Activated T-cell treated with anti-CD3 and anti-CD28 coated beads, Interleukin-2, amount 50 U/mL, for 72 hours (primary cell): ENCODE results near the gene ABCC4. TPM values are rescaled to one million over a fixed set of nuclear protein-coding genes. Genes with fewer than 3 reads are reported as not detected.

Source experiments
- ATAC-seq, 2 donors: fragments of 150-1000 bp; cut with Tn5 transposase; replicated peaks in 1 of 2; 2 replicates each; pipeline ENCODE4 v1.10.0; 2021; ENCODE audit warnings: moderate library complexity in 2 of 2, mild to moderate bottlenecking in 1 of 2
- DNase-seq, 2 donors: peaks; one replicate each; pipeline ENCODE4 v3.0.0; 2021 to 2022; ENCODE audit warnings: mixed read lengths in 1 of 2
- H3K27ac Mint-ChIP-seq: one replicate; pipeline ENCODE4 v1.8.0; 2022; ENCODE audit warnings: mild to moderate bottlenecking, moderate library complexity, mixed read lengths
- H3K27me3 Mint-ChIP-seq: one replicate; pipeline ENCODE4 v1.8.0; 2022; ENCODE audit warnings: low read depth, mixed read lengths
- H3K36me3 Mint-ChIP-seq, 2 donors: one replicate each; pipeline ENCODE4 v1.8.0; 2022; ENCODE audit warnings: mixed read lengths in 2 of 2, mild to moderate bottlenecking in 1 of 2; ENCODE audit not compliant: insufficient read depth in 2 of 2
- H3K4me1 Mint-ChIP-seq: one replicate; pipeline ENCODE4 v1.8.0; 2022; ENCODE audit warnings: low read depth, mixed read lengths
- H3K4me3 Mint-ChIP-seq, 2 donors: one replicate each; pipeline ENCODE4 v1.8.0; 2022; ENCODE audit warnings: mild to moderate bottlenecking in 2 of 2, mixed read lengths in 2 of 2, moderate library complexity in 2 of 2
- H3K9me3 Mint-ChIP-seq, 2 donors: one replicate each; pipeline ENCODE4 v1.8.0; 2022; ENCODE audit warnings: mixed read lengths in 2 of 2
- total RNA-seq, 2 donors: library from RNA; stranded (reverse); gene quantifications; one replicate each; pipeline ENCODE4 v1.2.3, GENCODE V29; 2022

ABCC4 gene
- total RNA-seq, 2 donors from 2014 or later: 8.6 to 10.0 TPM

GRCh38 chr13:95035311-95036109 is 265.7 kb downstream of the ABCC4 start:
- Mint-ChIP-seq H3K4me3 (no peak overlapping the region), H3K4me1 (peaks cover 9% of the 10 kb centered on the region), H3K36me3 (peaks cover 0 to 9% of the 10 kb centered on the region in 2 donors), H3K27me3 (no peaks in the 10 kb centered on the region), H3K27ac (no peak overlapping the region), H3K9me3 (no peaks in the 10 kb centered on the region)
- DNase-seq: no peak
- no peak for ATAC-seq

GRCh38 chr13:95033890-95034289 is 267.4 kb downstream of the ABCC4 start:
- no peak for ATAC-seq
- Mint-ChIP-seq H3K4me1 (peaks cover 9% of the 10 kb centered on the region), H3K4me3 (no peak overlapping the region), H3K27ac (no peak overlapping the region), H3K36me3 (peaks cover 0 to 7% of the 10 kb centered on the region in 2 donors), H3K9me3 (no peaks in the 10 kb centered on the region), H3K27me3 (no peaks in the 10 kb centered on the region)
- DNase-seq: no peak

DNA sequence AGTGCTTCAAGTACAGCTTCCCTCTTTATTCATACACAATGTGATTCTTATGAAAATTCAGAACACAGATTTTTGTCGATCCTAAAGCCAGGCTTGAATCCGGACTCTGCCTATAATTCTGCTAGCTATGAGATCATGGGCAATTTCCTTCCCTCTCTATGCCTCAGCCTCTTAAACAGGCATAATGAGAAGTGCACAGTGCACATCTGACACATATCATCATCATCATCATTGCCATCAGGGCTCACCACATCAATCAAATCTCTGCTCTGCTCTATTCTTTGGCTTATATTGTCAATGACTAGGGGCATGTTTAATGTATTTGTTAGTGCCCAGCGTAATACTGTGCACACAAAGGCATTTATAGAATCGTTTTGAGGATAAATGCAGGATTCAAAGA is 269.1 kb downstream of the ABCC4 start:
- ATAC-seq (no peak), DNase-seq (no peak)
- Mint-ChIP-seq H3K36me3 (peaks cover 0 to 6% of the 10 kb centered on the region in 2 donors), H3K4me3 (no peak overlapping the region), H3K27ac (no peak overlapping the region), H3K9me3 (peaks cover 0 to 2% of the 10 kb centered on the region in 2 donors), H3K27me3 (no peaks in the 10 kb centered on the region), H3K4me1 (peaks cover 9% of the 10 kb centered on the region)

- H3K27ac Mint-ChIP-seq: no peak overlapping the region
- no peak for ATAC-seq
- no peaks in the 10 kb centered on the region for H3K27me3 Mint-ChIP-seq
- H3K4me3 Mint-ChIP-seq: no peak overlapping the region
- peaks cover 9% of the 10 kb centered on the region for H3K4me1 Mint-ChIP-seq
- peaks cover 0 to 2% of the 10 kb centered on the region in 2 donors for H3K9me3 Mint-ChIP-seq
- H3K36me3 Mint-ChIP-seq: peaks cover 0 to 6% of the 10 kb centered on the region in 2 donors
- no peak for DNase-seq
Measured at GRCh38 chr13:95030821-95031343, 270.4 kb downstream of the ABCC4 start.

- Mint-ChIP-seq H3K4me3 (no peak overlapping the region), H3K36me3 (peaks cover 0 to 9% of the 10 kb centered on the region in 2 donors), H3K4me1 (no peaks in the 10 kb centered on the region), H3K27me3 (no peaks in the 10 kb centered on the region), H3K27ac (no peak overlapping the region), H3K9me3 (peaks cover 0 to 5% of the 10 kb centered on the region in 2 donors)
- ATAC-seq: no peak
- DNase-seq: no peak
Measured at GRCh38 chr13:95027638-95028037, 273.6 kb downstream of the ABCC4 start.

DNA sequence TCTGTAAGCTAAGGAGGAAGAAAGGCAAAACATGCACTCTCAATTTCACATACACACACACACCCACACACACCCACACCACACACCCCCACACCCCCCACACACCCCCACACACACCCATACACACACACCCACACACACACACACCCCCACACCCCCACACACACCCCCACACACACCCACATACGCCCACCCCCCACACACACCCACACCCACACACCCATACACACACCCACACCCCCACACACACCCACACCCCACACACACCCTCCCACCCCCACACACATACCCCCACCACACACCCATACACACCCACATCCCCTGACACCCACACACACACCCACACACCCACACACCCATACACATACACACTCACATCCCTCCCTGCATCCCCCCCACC is 276.1 kb downstream of the ABCC4 start:
- peaks cover 0 to 9% of the 10 kb centered on the region in 2 donors for H3K36me3 Mint-ChIP-seq
- H3K27ac Mint-ChIP-seq: no peak overlapping the region
- no peak overlapping the region for H3K4me3 Mint-ChIP-seq
- no peaks in the 10 kb centered on the region for H3K4me1 Mint-ChIP-seq
- H3K9me3 Mint-ChIP-seq: peaks cover 0 to 5% of the 10 kb centered on the region in 2 donors
- no peaks in the 10 kb centered on the region for H3K27me3 Mint-ChIP-seq
- no peak for DNase-seq
- ATAC-seq: no peak

- Mint-ChIP-seq H3K36me3 (peaks cover 2 to 7% of the 10 kb centered on the region in 2 donors), H3K27me3 (no peaks in the 10 kb centered on the region), H3K27ac (no peak overlapping the region), H3K4me3 (no peak overlapping the region), H3K4me1 (no peaks in the 10 kb centered on the region), H3K9me3 (peaks cover 0 to 4% of the 10 kb centered on the region in 2 donors)
- DNase-seq: no peak
- no peak for ATAC-seq
Measured at GRCh38 chr13:95023405-95023804, 277.8 kb downstream of the ABCC4 start.

DNA sequence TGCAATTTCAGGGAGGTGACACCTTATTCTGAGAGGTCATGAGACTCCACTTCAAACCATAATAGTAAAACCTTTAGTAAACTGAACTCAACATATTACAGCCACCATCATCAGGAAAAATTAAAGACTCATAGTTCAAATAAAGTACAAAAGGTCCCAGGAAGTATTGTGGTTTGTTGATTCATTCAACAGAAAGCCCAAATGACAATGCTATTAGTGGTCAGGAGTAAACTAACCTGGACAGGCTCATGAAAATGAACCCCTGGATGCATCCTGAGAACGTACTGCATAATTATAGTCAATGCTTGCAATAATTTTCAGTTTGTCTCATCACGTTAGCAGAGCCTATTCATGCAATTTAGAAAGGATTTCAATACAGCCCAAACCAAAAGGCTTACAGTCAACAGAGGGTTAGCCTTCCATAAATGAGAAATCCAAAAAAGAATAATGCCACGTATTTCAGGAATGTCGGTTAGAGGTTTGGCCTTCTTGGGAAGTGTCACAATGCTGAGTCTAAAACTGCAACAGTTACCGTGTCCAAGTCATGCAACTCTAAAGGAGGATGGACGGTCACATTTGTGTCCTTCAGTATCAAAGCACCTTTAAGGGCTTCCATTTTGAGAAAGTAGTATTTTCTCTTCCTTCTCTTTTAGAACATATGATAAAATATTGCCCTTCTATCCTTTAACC is 280.8 kb downstream of the ABCC4 start:
- DNase-seq (no peak), ATAC-seq (no peak)
- H3K27ac Mint-ChIP-seq: no peak overlapping the region

GRCh38 chr13:95019886-95020285 is 281.4 kb downstream of the ABCC4 start:
- DNase-seq (no peak), ATAC-seq (no peak)
- Mint-ChIP-seq H3K4me1 (no peaks in the 10 kb centered on the region), H3K9me3 (peaks cover 0 to 4% of the 10 kb centered on the region in 2 donors), H3K36me3 (peaks cover 2 to 3% of the 10 kb centered on the region in 2 donors), H3K27ac (no peak overlapping the region), H3K4me3 (no peak overlapping the region), H3K27me3 (no peaks in the 10 kb centered on the region)

More for the DNA sequence above, 280.8 kb downstream of the ABCC4 start:
- H3K36me3 Mint-ChIP-seq: peaks cover 2 to 3% of the 10 kb centered on the region in 2 donors
- H3K4me1 Mint-ChIP-seq: no peaks in the 10 kb centered on the region
- no peaks in the 10 kb centered on the region for H3K27me3 Mint-ChIP-seq
- peaks cover 0 to 4% of the 10 kb centered on the region in 2 donors for H3K9me3 Mint-ChIP-seq
- H3K4me3 Mint-ChIP-seq: no peak overlapping the region

DNA sequence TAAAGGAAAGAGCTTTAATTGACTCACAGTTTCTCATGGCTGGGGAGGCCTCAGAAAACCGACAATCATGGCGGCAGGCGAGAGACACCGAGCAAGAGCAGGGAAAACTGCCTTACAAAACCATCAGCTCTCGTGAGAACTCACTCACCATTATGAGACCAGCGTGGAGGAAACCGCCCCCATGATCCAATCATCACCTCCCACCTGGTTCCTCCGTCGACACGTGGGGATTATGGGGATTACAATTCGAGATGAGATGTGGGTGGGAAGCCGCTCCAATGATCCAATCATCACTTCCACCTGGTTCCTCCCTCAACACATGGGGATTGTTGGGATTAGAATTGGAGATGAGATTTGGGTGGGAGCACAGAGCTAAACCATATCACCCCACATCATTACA is 293.9 kb downstream of the ABCC4 start:
- H3K9me3 Mint-ChIP-seq: no peaks in the 10 kb centered on the region
- DNase-seq (no peak), ATAC-seq (no peak)
- no peak overlapping the region for H3K27ac Mint-ChIP-seq
- peaks cover 18% of the 10 kb centered on the region for H3K27me3 Mint-ChIP-seq
- H3K4me3 Mint-ChIP-seq: no peak overlapping the region
- peaks cover 2% of the 10 kb centered on the region for H3K4me1 Mint-ChIP-seq
- H3K36me3 Mint-ChIP-seq: no peaks in the 10 kb centered on the region

DNA sequence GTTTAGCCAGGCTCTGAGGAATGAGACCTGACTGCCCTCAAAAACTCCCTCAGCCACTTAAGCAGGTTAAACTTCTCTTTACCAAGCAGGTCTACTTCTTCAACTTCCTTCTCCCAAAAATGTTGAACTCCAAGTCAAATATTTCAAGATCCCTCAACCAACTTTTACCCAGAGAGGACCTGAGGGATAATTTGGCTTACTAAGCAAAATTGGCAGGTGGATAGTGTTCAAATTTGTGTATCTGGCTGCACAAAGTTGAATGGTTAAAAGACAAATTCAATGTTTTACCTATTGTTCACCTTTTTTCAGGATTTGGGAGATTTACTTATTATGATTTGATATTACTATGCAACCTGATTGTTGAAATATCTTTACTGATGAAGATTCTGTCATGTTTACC is 296.0 kb downstream of the ABCC4 start:
- H3K36me3 Mint-ChIP-seq: no peaks in the 10 kb centered on the region
- ATAC-seq (no peak), DNase-seq (no peak)
- no peak overlapping the region for H3K27ac Mint-ChIP-seq
- H3K4me1 Mint-ChIP-seq: peaks cover 4% of the 10 kb centered on the region
- H3K9me3 Mint-ChIP-seq: no peaks in the 10 kb centered on the region
- peaks cover 31% of the 10 kb centered on the region for H3K27me3 Mint-ChIP-seq
- no peak overlapping the region for H3K4me3 Mint-ChIP-seq

- H3K4me3 Mint-ChIP-seq: no peak overlapping the region
- H3K36me3 Mint-ChIP-seq: no peaks in the 10 kb centered on the region
- H3K9me3 Mint-ChIP-seq: no peaks in the 10 kb centered on the region
- no peak for ATAC-seq
- no peak overlapping the region for H3K27ac Mint-ChIP-seq
- peaks cover 31% of the 10 kb centered on the region for H3K27me3 Mint-ChIP-seq
- peaks cover 4% of the 10 kb centered on the region for H3K4me1 Mint-ChIP-seq
- no peak for DNase-seq
Measured at GRCh38 chr13:95003019-95003813, 298.0 kb downstream of the ABCC4 start.

DNA sequence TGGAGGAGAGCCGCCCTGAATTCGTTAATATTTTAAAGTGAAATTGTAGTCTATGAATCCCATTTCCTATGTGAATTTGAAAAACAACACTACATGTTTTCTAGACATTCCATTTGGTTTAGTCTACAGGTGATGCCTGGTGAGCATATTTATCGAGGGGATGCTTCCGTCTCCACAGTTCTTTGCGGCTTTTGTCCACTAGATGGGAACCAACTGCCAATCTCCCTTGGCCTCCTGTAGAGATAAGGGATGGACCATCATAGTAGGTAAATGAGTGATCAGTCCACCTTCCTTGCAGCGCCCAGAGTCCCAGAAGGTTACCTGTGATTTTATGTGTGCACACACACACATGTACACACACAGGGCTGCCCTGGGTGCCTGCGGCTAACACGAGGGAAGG is 299.1 kb downstream of the ABCC4 start:
- H3K36me3 Mint-ChIP-seq: no peaks in the 10 kb centered on the region
- H3K4me3 Mint-ChIP-seq: no peak overlapping the region
- DNase-seq (no peak), ATAC-seq (no peak)
- peaks cover 31% of the 10 kb centered on the region for H3K27me3 Mint-ChIP-seq
- peaks cover 4% of the 10 kb centered on the region for H3K4me1 Mint-ChIP-seq
- H3K9me3 Mint-ChIP-seq: no peaks in the 10 kb centered on the region
- H3K27ac Mint-ChIP-seq: no peak overlapping the region
